Lower lobe of right lung (tissue), 2 donors: ENCODE data around the gene MRGPRG. TPM values are rescaled to one million over a fixed set of nuclear protein-coding genes. Genes with fewer than 3 reads are reported as not detected.
"Not testable (repeated sequence)": the region's sequence is repeated elsewhere in the genome, so short reads cannot be mapped to it uniquely, and the experiment has no call there.

ENCODE experiments used
- ATAC-seq, 2 donors: fragments of 200-7000 bp; cut with Tn5 transposase; one replicate each; pipeline ENCODE4 v1.9.1; 2020 to 2022; ENCODE audit warnings: mild to moderate bottlenecking in 2 of 2, moderate library complexity in 2 of 2
- DNase-seq: peaks from one replicate; pipeline ENCODE4 v3.0.0-alpha.2; 2020
- H3K27ac ChIP-seq: fragments of 200-600 bp; one replicate; pipeline ENCODE4 v1.8.0; 2022
- H3K27me3 ChIP-seq: fragments of 200-600 bp; one replicate; pipeline ENCODE4 v1.8.0; 2022; ENCODE audit warnings: low read depth
- H3K36me3 ChIP-seq: fragments of 200-600 bp; one replicate; pipeline ENCODE4 v1.8.0; 2022; ENCODE audit warnings: mild to moderate bottlenecking
- H3K4me1 ChIP-seq: fragments of 200-600 bp; one replicate; pipeline ENCODE4 v1.8.0; 2022
- H3K4me3 ChIP-seq: fragments of 200-600 bp; one replicate; pipeline ENCODE4 v1.8.0; 2022; ENCODE audit warnings: mild to moderate bottlenecking
- H3K9me3 ChIP-seq: fragments of 200-600 bp; one replicate; pipeline ENCODE4 v1.8.0; 2022
- intact Hi-C: fragments of 100-400 bp; cut with DNase I; formaldehyde crosslinking; loops from one replicate; pipeline ENCODE4 v1.11.0; 2022
- long read RNA-seq: library from polyadenylated mRNA; unstranded; transcript quantifications from one replicate; pipeline ENCODE4 v2.0.0, GENCODE V29; 2021
- total RNA-seq: library from RNA; stranded (reverse); fragmentation: NEBNext Ultra II Directional; extraction: Animal tissue kit (Norgen Biotek cat#: 25700); gene quantifications from one replicate; pipeline ENCODE4 v1.2.1, GENCODE V29; 2021
- TF ChIP-seq, protein P1 (sequence below): fragments of 200-600 bp; IDR thresholded peaks from one replicate; pipeline ENCODE4 v1.8.0; 2022; ENCODE audit warnings: antibody characterized with exemption, mild to moderate bottlenecking
- donor health status: DM: no; HTN: yes; CAD: no; lungs with severe emphysema.

Gene MRGPRG, protein sequence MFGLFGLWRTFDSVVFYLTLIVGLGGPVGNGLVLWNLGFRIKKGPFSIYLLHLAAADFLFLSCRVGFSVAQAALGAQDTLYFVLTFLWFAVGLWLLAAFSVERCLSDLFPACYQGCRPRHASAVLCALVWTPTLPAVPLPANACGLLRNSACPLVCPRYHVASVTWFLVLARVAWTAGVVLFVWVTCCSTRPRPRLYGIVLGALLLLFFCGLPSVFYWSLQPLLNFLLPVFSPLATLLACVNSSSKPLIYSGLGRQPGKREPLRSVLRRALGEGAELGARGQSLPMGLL
- total RNA-seq, result not detected
- long read RNA-seq, result 0 reads

GRCh38 chr11:3218483-3219280 lies at the start of gene MRGPRG:
MRGPRG (minus strand) TSS chr11:3218813; CDS start chr11:3218813, 0 bp downstream.
- Histone ChIP-seq H3K4me1 (peaks cover 10% of the 10 kb centered on the region), H3K36me3 (no peaks in the 10 kb centered on the region), H3K9me3 (no peaks in the 10 kb centered on the region), H3K4me3 (no peak within 1 kb of the TSS), H3K27me3 (peaks cover 46% of the 10 kb centered on the region), H3K27ac (no peak within 1 kb of the TSS)
- DNase-seq (no peak), ATAC-seq (no peak)
- TF ChIP-seq, protein P1, sequence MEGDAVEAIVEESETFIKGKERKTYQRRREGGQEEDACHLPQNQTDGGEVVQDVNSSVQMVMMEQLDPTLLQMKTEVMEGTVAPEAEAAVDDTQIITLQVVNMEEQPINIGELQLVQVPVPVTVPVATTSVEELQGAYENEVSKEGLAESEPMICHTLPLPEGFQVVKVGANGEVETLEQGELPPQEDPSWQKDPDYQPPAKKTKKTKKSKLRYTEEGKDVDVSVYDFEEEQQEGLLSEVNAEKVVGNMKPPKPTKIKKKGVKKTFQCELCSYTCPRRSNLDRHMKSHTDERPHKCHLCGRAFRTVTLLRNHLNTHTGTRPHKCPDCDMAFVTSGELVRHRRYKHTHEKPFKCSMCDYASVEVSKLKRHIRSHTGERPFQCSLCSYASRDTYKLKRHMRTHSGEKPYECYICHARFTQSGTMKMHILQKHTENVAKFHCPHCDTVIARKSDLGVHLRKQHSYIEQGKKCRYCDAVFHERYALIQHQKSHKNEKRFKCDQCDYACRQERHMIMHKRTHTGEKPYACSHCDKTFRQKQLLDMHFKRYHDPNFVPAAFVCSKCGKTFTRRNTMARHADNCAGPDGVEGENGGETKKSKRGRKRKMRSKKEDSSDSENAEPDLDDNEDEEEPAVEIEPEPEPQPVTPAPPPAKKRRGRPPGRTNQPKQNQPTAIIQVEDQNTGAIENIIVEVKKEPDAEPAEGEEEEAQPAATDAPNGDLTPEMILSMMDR, result no peak
- intact Hi-C loops, result no loop called here

GRCh38 chr11:3262548-3262947 lies 43.9 kb upstream of the MRGPRG start:
- H3K4me3 ChIP-seq, H3K36me3 ChIP-seq, DNase-seq, ATAC-seq, H3K4me1 ChIP-seq, intact Hi-C loops, H3K9me3 ChIP-seq, H3K27me3 ChIP-seq, H3K27ac ChIP-seq: not testable (repeated sequence)

DNA sequence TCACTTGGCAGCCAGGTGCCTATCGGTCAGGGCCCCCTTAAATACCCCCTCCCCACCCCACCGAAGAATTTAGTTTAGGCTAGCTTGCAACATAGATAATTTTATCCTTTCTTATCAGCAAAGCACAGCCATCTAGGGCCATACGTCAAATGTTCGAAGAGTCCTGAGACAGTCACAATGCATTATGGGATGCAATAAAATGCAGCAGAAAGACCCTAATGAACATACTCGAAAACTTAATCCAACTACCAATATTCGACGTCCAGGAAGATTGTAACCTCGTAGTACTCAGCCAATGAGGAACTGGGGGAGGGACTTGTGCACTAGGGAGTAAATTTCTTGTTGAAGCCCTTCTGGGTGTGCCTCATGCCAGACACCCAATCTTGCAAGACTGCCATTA lies 43.2 kb upstream of the MRGPRG start:
- H3K9me3 ChIP-seq, H3K4me1 ChIP-seq, DNase-seq, H3K27me3 ChIP-seq, H3K27ac ChIP-seq, intact Hi-C loops, H3K36me3 ChIP-seq, ATAC-seq, H3K4me3 ChIP-seq: not testable (repeated sequence)

GRCh38 chr11:3257509-3257908 lies 38.9 kb upstream of the MRGPRG start:
- H3K27me3 ChIP-seq, intact Hi-C loops, H3K27ac ChIP-seq, H3K36me3 ChIP-seq, H3K4me3 ChIP-seq, H3K9me3 ChIP-seq, ATAC-seq, H3K4me1 ChIP-seq, DNase-seq: not testable (repeated sequence)

GRCh38 chr11:3255241-3255640 lies 36.6 kb upstream of the MRGPRG start:
- H3K4me1 ChIP-seq, H3K27me3 ChIP-seq, H3K27ac ChIP-seq, intact Hi-C loops, H3K9me3 ChIP-seq, H3K36me3 ChIP-seq, ATAC-seq, DNase-seq, H3K4me3 ChIP-seq: not testable (repeated sequence)

DNA sequence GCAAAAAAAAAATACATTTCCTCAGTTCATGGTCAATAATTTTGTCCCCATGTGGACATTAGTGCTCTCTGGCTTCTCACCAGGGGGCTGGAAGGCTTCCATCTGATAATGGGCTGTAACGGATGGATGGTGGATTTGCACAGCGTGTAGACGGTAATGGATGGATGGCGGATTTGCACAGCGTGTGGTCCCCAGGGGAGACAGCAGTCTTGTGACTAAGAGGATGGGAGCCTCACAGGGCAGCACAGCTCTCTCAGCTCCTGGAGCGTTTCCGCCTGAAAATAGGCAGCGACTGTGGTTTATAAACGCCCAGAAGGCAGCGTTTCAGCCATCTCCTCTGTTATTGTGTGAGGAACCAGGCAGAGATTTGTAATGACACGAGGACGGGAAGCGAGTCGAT lies 36.2 kb upstream of the MRGPRG start:
- DNase-seq, ATAC-seq, H3K36me3 ChIP-seq, H3K9me3 ChIP-seq, H3K27me3 ChIP-seq, H3K4me1 ChIP-seq, H3K4me3 ChIP-seq, H3K27ac ChIP-seq, intact Hi-C loops: not testable (repeated sequence)

- Histone ChIP-seq H3K9me3 (no peaks in the 10 kb centered on the region), H3K4me1 (no peaks in the 10 kb centered on the region), H3K4me3 (no peak overlapping the region), H3K27ac (no peak overlapping the region), H3K27me3 (peaks cover 3% of the 10 kb centered on the region), H3K36me3 (no peaks in the 10 kb centered on the region)
- no peak for ATAC-seq
- intact Hi-C loops, result no loop called here
- TF ChIP-seq, protein P1, result no peak
- no peak for DNase-seq
These were observed 26.5 kb upstream of the MRGPRG start for GRCh38 chr11:3245071-3245470.

- TF ChIP-seq, protein P1, result no peak
- H3K27ac ChIP-seq, result no peak overlapping the region
- DNase-seq (no peak), ATAC-seq (no peak)
- no peak overlapping the region for H3K4me3 ChIP-seq
- no peaks in the 10 kb centered on the region for H3K36me3 ChIP-seq
- H3K9me3 ChIP-seq, result no peaks in the 10 kb centered on the region
- intact Hi-C loops, result no loop called here
- no peaks in the 10 kb centered on the region for H3K4me1 ChIP-seq
- peaks cover 3% of the 10 kb centered on the region for H3K27me3 ChIP-seq
These were observed 25.3 kb upstream of the MRGPRG start for GRCh38 chr11:3243880-3244279.
